Measurements from ENCODE around the gene OR6X1. TPM values are rescaled to one million over a fixed set of nuclear protein-coding genes. Genes with fewer than 3 reads are reported as not detected.
A peak's percentile ranks its signal among the peaks of the same experiment; 100 is the strongest.

Gene OR6X1
- total RNA-seq, 1 experiment from 2014 or later: not detected

- ATAC-seq: no peak
- H3K4me3 Mint-ChIP-seq: no peak overlapping the region
- H3K4me1 Mint-ChIP-seq: peaks cover 56% of the 10 kb centered on the region
- peak overlapping the region; percentile 14 for H3K27ac Mint-ChIP-seq
- H3K9me3 Mint-ChIP-seq: peaks cover 23% of the 10 kb centered on the region
- ChIA-PET CTCF (interaction anchor here (0.7 to 1.1 kb wide), 3 partner anchors 28 to 90 kb away, joined by 3 to 5 read pairs (median 3); no protein-coding TSS in a partner anchor), POLR2A (interaction anchor here (0.7 kb wide), 1 partner anchor 1128 kb away, joined by 3 read pairs; no protein-coding TSS in a partner anchor)
- H3K36me3 Mint-ChIP-seq: peaks cover 15% of the 10 kb centered on the region
- DNase-seq (ENCODE audit: low spot score): no peak
- TF ChIP-seq OVOL2 (CRISPR knock-in tag; IDR thresholded peaks at IDR 0.05; ENCODE audit: borderline replicate concordance) (no peak), CDX4 (CRISPR knock-in tag; IDR thresholded peaks at IDR 0.05; ENCODE audit: borderline replicate concordance) (no peak), FOXK1 (CRISPR knock-in tag; IDR thresholded peaks at IDR 0.05) (no peak), RELA (CRISPR knock-in tag; IDR thresholded peaks at IDR 0.05; ENCODE audit: borderline replicate concordance) (no peak), HMGA2 (CRISPR knock-in tag; IDR thresholded peaks at IDR 0.05) (no peak), ZBTB21 (CRISPR knock-in tag; IDR thresholded peaks at IDR 0.05; ENCODE audit: borderline replicate concordance) (no peak), USF2 (CRISPR knock-in tag; IDR thresholded peaks at IDR 0.05) (no peak), ZNF532 (CRISPR knock-in tag; IDR thresholded peaks at IDR 0.05; ENCODE audit: borderline replicate concordance) (no peak)
- TF ChIP-seq, protein P1, sequence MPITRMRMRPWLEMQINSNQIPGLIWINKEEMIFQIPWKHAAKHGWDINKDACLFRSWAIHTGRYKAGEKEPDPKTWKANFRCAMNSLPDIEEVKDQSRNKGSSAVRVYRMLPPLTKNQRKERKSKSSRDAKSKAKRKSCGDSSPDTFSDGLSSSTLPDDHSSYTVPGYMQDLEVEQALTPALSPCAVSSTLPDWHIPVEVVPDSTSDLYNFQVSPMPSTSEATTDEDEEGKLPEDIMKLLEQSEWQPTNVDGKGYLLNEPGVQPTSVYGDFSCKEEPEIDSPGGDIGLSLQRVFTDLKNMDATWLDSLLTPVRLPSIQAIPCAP (CRISPR knock-in tag; IDR thresholded peaks at IDR 0.05): no peak
- no peaks in the 10 kb centered on the region for H3K27me3 Mint-ChIP-seq (ENCODE audit: low read depth)
Measured at GRCh38 chr11:123773026-123773425, 18.7 kb upstream of the OR6X1 start.

DNA sequence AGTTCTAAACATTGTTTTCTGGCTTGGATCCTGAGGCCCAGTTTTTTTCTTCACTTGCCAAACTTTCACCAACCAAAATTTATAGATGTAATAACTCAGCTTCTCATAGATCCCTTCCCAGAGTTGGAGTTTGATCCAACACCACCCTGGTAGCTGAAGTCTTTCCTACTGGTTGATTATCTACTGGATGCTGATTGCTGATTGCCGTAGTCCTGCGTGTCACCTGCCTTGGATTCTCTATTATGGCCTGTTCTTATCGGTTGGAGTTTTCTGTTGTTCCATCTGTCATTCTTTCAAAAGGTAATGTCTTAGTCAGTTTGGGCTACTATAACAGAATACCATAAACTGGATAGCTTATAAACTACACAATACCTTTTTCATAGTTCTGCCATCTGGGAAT, 17.3 kb upstream of the OR6X1 start:
- H3K4me3 Mint-ChIP-seq: no peak overlapping the region
- no peak for DNase-seq (ENCODE audit: low spot score)
- ChIA-PET CTCF (no interaction called here), POLR2A (no interaction called here)
- H3K27me3 Mint-ChIP-seq (ENCODE audit: low read depth): no peaks in the 10 kb centered on the region
- H3K9me3 Mint-ChIP-seq: peaks cover 31% of the 10 kb centered on the region
- ATAC-seq: no peak
- H3K27ac Mint-ChIP-seq: peak overlapping the region; percentile 43; the same call in 1 of the 2 replicates
- H3K36me3 Mint-ChIP-seq: peaks cover 21% of the 10 kb centered on the region
- TF ChIP-seq STAT6 (CRISPR knock-in tag; conservative IDR thresholded peaks at IDR 0.05; ENCODE audit: low read depth) (no peak), E2F5 (CRISPR knock-in tag; IDR thresholded peaks at IDR 0.05) (no peak)
- TF ChIP-seq, protein P2, sequence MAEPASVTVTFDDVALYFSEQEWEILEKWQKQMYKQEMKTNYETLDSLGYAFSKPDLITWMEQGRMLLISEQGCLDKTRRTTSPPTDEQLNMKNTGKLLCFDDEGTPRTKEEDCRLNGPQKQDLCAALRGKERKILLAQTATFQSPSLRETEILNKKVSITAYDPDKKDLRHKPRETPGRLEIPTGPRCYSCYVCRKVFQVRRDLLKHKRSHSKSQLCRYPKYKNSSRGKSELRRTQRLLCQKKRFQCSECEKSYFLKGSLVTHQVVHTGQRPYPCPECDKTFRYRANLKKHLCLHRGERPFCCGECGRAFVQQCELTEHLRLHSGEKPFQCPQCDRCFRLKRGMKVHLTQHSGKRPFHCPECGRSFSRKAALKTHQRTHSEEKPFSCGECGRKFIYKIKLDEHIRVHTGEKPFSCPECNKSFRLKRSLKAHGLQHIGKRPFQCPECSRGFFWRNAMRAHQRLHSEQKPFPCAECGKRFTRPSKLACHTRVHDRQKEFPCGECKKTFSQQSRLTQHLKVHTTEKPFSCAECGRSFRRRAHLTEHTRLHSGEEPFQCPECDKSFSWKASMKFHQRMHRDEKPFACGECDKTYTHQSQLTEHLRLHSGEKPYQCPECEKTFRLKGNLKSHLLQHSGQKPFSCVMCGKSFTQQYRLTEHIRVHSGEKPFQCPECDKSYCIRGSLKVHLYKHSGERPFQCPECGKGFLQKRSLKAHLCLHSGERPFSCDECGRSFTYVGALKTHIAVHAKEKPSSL (CRISPR knock-in tag; conservative IDR thresholded peaks at IDR 0.05): no peak
- H3K4me1 Mint-ChIP-seq: peaks cover 43% of the 10 kb centered on the region
